CD4-positive, alpha-beta T cell treated with Interleukin-6 for 4 hours (primary cell): ENCODE data around the gene HSD17B2.
A peak's percentile ranks its signal among the peaks of the same experiment; 100 is the strongest.
"Not testable (repeated sequence)": the region's sequence is repeated elsewhere in the genome, so short reads cannot be mapped to it uniquely, and the experiment has no call there.

Experiments
- DNase-seq: peaks from one replicate; pipeline ENCODE4 v3.0.0-alpha.2; 2020; ENCODE audit warnings: mixed read lengths

Gene HSD17B2

DNA sequence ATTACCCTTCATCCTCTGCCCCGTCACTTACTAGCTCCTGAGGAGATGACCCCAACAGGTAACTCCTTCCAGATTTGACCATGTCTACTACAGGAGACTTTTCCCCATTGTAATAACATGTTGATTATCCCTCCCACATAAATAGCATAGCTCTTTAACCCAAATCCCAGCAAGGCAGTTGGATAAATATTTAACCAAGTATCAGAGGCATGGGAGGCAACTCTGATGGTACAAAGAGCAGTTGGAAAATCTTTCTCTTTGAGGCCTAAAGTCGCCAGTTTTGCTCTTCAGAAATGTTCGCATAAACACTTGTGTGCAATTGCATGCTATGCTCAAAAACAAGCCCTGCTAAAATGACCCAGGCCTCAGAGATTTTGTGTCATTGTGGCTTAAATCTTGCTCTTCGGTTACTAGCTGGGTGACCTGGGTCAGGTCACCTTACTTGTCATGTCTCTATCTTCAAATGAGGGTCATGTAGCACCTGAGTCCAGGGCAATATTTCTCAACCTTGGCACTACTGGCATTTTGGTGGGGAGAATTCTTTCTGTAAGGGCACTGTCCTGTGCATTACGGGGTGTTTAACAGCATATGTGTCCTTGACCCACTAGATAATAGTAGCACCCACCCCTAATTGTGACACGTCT lies 48.8 kb downstream of the HSD17B2 start:
- DNase-seq = no peak

DNA sequence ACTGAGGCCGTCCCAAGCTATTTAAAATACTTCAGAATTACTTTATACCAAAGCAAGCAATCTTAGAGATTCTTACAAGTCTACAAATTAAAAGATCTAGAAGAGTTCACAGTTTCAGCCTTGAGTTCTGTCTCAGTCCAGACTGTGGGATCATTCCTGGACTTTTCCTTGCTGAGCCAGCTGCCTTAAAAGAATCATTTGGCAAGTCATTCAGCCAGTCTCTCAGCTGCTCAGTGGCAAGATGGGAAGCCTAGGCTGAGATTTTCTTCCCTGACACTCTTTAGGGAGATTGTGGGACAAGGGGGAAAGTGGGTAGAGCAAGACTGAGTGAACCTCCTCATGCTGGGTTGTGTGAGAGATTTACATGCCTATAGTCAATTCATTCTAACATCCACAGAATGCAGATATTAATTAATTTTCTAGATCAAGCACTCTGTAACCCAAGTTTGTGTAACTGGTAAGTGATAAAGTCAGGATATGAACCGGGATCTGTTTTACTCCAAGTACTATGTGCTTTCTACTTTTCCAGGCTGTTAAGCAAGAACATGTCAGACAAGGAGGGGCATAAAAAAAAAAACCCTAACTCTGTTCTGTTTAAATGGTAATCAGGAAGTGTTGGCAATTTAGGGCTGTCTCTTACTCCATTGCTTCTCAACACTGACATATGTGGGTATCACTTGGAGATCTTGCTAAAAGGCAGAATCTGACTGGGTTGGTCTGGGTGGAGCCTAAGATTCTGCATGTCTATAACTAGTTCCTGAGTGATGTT lies 50.1 kb downstream of the HSD17B2 start:
- DNase-seq = no peak

DNA sequence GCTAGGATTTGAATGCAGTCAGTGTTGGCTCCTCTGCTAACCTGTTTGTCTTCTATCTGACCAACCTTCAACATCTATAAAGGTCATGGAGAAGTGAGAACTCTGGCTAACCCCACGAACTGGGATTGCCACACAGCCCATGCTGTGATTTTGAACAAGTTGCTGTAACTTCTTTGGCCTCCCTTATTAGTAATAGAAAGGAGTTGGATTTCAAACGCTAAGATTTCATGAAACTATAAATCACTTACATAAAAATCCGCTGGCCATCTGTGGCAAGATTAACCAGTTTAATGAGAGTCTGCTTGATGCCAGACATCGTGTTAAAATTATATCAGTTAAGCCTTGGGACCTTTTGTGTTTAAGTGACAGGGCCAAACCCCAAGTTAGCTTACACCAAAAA lies 53.4 kb downstream of the HSD17B2 start:
- DNase-seq = no peak

GRCh38 chr16:82091241-82091640 lies 56.2 kb downstream of the HSD17B2 start:
- no peak for DNase-seq

GRCh38 chr16:82092711-82093110 lies 57.7 kb downstream of the HSD17B2 start:
- DNase-seq = no peak

- no peak for DNase-seq
These were observed 58.7 kb downstream of the HSD17B2 start for GRCh38 chr16:82093666-82094300.

DNA sequence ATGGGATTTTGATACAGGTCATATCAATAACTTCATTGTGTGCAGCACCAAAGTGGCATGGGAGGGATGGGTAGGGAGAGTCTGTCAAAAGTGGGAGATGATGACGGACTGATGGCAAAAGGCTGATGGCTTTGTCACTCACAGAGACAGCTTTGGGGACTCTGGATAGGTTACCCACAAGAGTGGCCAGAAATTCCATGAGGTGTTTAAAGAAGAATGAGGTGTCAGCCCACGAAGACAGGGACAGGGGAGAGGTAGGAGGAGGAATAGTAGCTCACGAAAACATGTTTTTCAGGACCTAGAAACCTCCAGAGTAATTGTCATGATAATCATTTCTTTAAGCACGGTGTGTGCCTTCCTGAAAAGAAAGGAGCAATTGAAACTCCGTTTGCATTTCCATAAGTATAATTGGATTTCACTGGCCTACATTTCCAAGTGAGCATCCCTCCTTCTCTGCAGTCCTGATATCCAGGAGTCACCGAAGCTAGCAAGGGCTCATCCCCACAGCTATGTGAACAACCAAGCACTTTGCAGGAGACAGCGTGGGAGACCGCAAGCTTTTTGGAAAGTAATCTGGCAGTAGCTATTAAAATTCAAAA lies 60.0 kb downstream of the HSD17B2 start:
- no peak for DNase-seq

- no peak for DNase-seq
These were observed 61.6 kb downstream of the HSD17B2 start for GRCh38 chr16:82096641-82097040.

- no peak for DNase-seq
These were observed 70.1 kb downstream of the HSD17B2 start for GRCh38 chr16:82105107-82105506.

- DNase-seq = no peak
These were observed 73.0 kb downstream of the HSD17B2 start for GRCh38 chr16:82108100-82108499.

- DNase-seq = no peak
These were observed 73.7 kb downstream of the HSD17B2 start for GRCh38 chr16:82108774-82109173.

- DNase-seq = not testable (repeated sequence)
These were observed 74.2 kb downstream of the HSD17B2 start for GRCh38 chr16:82109266-82109665.

GRCh38 chr16:82111944-82112343 lies 76.9 kb downstream of the HSD17B2 start:
- DNase-seq = no peak

- DNase-seq = no peak
These were observed 78.7 kb downstream of the HSD17B2 start for GRCh38 chr16:82113741-82114140.

DNA sequence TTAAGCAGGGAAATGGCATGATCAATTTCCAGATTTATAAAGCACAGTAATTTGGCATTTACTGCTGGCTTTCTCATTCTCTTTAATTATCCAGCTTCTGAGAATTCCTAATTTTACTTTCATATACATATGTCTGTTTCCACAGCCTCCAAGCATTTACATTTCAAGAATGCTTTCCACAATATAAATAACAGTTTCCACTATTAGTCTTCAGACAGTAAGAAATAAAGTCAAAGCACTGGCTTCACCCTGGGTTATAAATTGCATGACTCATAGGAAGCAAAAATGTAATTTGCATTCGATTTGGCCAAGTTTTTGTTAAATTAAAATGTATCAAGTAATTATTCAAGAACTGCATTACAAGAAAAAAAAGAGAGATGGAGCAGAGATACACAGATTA lies 81.5 kb downstream of the HSD17B2 start:
- DNase-seq = no peak

- no peak for DNase-seq
These were observed 83.7 kb downstream of the HSD17B2 start for GRCh38 chr16:82118749-82119148.

DNA sequence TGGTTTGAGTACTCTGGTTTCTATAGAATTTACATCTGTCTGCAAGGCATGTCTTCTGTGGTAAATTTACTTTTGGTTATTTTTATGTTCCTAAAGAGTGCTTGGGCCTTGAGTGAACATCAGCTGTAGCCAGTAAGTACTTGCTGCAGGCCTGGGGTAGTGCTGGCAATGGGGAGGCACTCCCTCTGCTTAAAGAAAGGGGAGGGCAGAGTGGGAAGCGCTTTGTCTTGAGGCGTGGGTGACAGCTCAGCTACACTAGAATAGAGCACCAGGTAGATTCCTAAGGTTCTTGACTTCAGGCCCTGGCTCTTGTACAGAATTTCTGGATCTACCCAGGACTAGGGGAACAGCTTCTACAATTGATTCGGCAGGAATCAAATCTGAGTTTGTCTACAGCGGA lies 84.4 kb downstream of the HSD17B2 start:
- no peak for DNase-seq

- no peak for DNase-seq
These were observed 89.6 kb downstream of the HSD17B2 start for GRCh38 chr16:82124651-82125050.

DNA sequence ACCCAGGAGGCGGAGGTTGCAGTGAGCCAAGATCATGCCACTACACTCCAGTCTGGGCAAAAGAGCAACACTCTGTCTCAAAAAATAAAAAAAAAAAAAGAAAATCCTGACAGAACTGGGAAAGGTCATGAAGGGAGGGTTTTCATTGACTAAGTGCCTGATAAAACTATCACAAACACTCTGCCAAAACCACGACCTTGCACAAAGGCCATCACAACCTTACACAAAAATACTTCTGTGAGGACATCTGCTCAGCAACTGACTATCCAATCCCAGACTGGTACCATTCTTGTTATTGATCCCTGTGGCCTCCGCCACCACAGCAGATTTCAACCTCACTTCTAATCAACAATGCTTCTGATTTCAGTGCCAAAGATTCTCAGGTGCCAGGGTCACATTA lies 94.8 kb downstream of the HSD17B2 start:
- no peak for DNase-seq

DNA sequence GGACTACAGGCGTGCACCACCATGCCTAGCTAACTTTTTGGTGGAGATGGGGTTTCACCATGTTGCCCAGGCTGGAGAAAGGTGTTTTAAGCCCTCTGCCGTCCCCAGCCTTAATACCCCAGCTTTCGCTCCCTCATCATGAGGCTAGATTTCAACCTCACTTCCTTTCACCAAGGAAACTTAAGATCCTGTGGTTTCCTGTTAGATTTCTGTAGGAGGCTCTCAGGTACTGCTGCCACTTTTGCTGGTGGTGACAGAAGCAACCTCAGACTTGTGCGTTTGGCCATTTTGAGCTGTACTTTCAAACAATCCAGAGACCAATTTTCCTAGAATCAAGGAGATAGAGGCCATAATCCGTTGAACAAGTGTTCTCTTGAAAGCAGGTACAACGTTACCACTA lies 98.7 kb downstream of the HSD17B2 start:
- peak; percentile 13 for DNase-seq

DNA sequence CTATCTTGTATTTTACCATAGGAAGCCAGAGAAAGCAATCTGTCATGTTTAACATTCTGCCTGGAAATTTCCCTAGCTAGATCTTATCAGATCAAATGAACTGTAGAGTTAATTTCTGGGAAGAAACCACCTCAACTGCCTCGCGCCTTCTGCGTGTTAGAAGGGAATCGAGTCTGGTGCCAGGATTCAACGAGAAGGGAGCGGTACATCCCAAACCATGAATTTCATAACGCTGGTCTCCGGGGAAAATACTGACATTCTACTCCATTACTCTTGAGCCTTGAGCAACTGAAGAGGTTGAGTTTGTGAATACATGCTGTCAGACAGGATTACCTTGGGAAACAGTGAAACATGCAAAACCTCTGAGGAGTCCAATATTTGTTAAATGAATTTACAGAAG lies 99.8 kb downstream of the HSD17B2 start:
- DNase-seq = no peak

GRCh38 chr16:82135844-82136243 lies 100.8 kb downstream of the HSD17B2 start:
- DNase-seq = no peak

- no peak for DNase-seq
These were observed 102.1 kb downstream of the HSD17B2 start for GRCh38 chr16:82136956-82137821.
